HG03457 (cell line): ENCODE measurements around the gene LTBP4.

Experiments
- ATAC-seq: cut with Tn5 transposase; IDR thresholded peaks from one replicate; pipeline ENCODE4 v1.9.1; 2021; ENCODE audit warnings: moderate number of reproducible peaks; ENCODE audit not compliant: unreplicated experiment

The LTBP4 gene

GRCh38 chr19:40609561-40610395, 8.6 kb downstream of the LTBP4 start:
- ATAC-seq = no peak

- no peak for ATAC-seq
Measured at GRCh38 chr19:40610396-40611064, 9.4 kb downstream of the LTBP4 start.

GRCh38 chr19:40611096-40611495, 9.9 kb downstream of the LTBP4 start:
- ATAC-seq = no peak

GRCh38 chr19:40611900-40612698, 10.9 kb downstream of the LTBP4 start:
- ATAC-seq = no peak

- no peak for ATAC-seq
Measured at GRCh38 chr19:40612831-40613689, 11.9 kb downstream of the LTBP4 start.

GRCh38 chr19:40613690-40614621, 12.8 kb downstream of the LTBP4 start:
- ATAC-seq = no peak

GRCh38 chr19:40614622-40615411, 13.6 kb downstream of the LTBP4 start:
- no peak for ATAC-seq

- ATAC-seq = no peak
Measured at GRCh38 chr19:40616178-40616577, 15.0 kb downstream of the LTBP4 start.

GRCh38 chr19:40616941-40617340, 15.8 kb downstream of the LTBP4 start:
- no peak for ATAC-seq

- ATAC-seq = no peak
Measured at GRCh38 chr19:40617961-40618360, 16.8 kb downstream of the LTBP4 start.

- ATAC-seq = no peak
Measured at GRCh38 chr19:40619333-40620160, 18.4 kb downstream of the LTBP4 start.

GRCh38 chr19:40620161-40620485, 19.0 kb downstream of the LTBP4 start:
- no peak for ATAC-seq

GRCh38 chr19:40621283-40621682, 20.1 kb downstream of the LTBP4 start:
- no peak for ATAC-seq

GRCh38 chr19:40621966-40622772, 21.0 kb downstream of the LTBP4 start:
- no peak for ATAC-seq

- no peak for ATAC-seq
Measured at GRCh38 chr19:40622773-40623075, 21.6 kb downstream of the LTBP4 start.

- no peak for ATAC-seq
Measured at GRCh38 chr19:40623403-40624251, 22.5 kb downstream of the LTBP4 start.
